SK-N-SH treated with all-trans-retinoic acid at 6 μM for 48 hours (cell line): ENCODE results near the gene FARP1.

ENCODE experiments used
- ATAC-seq: fragments of 200-7000 bp; cut with Tn5 transposase; 3 replicates; pipeline ENCODE4 v1.9.1; 2020; ENCODE audit warnings: mild to moderate bottlenecking, moderate library complexity
- ARNTL ChIP-seq: fragments of 450-650 bp; formaldehyde crosslinking; IDR thresholded peaks from 2 replicates; pipeline ENCODE4 v1.5.0; 2020; ENCODE audit warnings: low read depth, mild to moderate bottlenecking, moderate library complexity, borderline replicate concordance
- BACH2 ChIP-seq: fragments of 250-450 bp; sonication (Bioruptor Pico); IDR thresholded peaks from 2 replicates; pipeline ENCODE4 v1.9.0; 2021; ENCODE audit warnings: mild to moderate bottlenecking, borderline replicate concordance
- CREB5 ChIP-seq: fragments of 250-450 bp; sonication (Bioruptor Pico); IDR thresholded peaks from 2 replicates; pipeline ENCODE4 v1.5.1; 2020; ENCODE audit warnings: low read depth, mild to moderate bottlenecking, moderate library complexity
- CSDC2 ChIP-seq: fragments of 250-450 bp; sonication (Bioruptor Pico); IDR thresholded peaks from 2 replicates; pipeline ENCODE4 v1.5.0; 2020; ENCODE audit warnings: mild to moderate bottlenecking, moderate library complexity
- GLIS3 ChIP-seq: fragments of 250-450 bp; sonication (Bioruptor Pico); IDR thresholded peaks from 2 replicates; pipeline ENCODE4 v1.5.0; 2020; ENCODE audit warnings: mild to moderate bottlenecking, moderate library complexity
- ISL1 ChIP-seq: fragments of 250-450 bp; sonication (Bioruptor Pico); IDR thresholded peaks from 2 replicates; pipeline ENCODE4 v2.1.2; 2022; ENCODE audit warnings: mild to moderate bottlenecking, moderate library complexity
- PPARA ChIP-seq: fragments of 250-450 bp; sonication (Bioruptor Pico); IDR thresholded peaks from 2 replicates; pipeline ENCODE4 v1.5.0; 2020; ENCODE audit warnings: mild to moderate bottlenecking, borderline replicate concordance
- RARB ChIP-seq: fragments of 250-450 bp; sonication (Bioruptor Pico); IDR thresholded peaks from 2 replicates; pipeline ENCODE4 v1.8.0; 2021; ENCODE audit warnings: mild to moderate bottlenecking, moderate library complexity
- SNAI2 ChIP-seq: fragments of 250-450 bp; sonication (Bioruptor Pico); IDR thresholded peaks from 2 replicates; pipeline ENCODE4 v1.5.0; 2020; ENCODE audit warnings: mild to moderate bottlenecking, moderate library complexity
- TOX ChIP-seq: fragments of 250-450 bp; sonication (Bioruptor Pico); IDR thresholded peaks from 2 replicates; pipeline ENCODE4 v1.8.0; 2021; ENCODE audit warnings: mild to moderate bottlenecking, moderate library complexity, borderline replicate concordance
- ZC3H10 ChIP-seq: fragments of 250-450 bp; sonication (Bioruptor Pico); IDR thresholded peaks from 2 replicates; pipeline ENCODE4 v1.5.1; 2021; ENCODE audit warnings: mild to moderate bottlenecking, moderate library complexity
- ZFP30 ChIP-seq: fragments of 450-650 bp; formaldehyde crosslinking; IDR thresholded peaks from 2 replicates; pipeline ENCODE4 v1.5.0; 2022; ENCODE audit warnings: mild to moderate bottlenecking, moderate library complexity
- ZNF565 ChIP-seq: fragments of 450-650 bp; formaldehyde crosslinking; conservative IDR thresholded peaks from 2 replicates; pipeline ENCODE4 v1.5.0; 2020; ENCODE audit warnings: low read depth, mild to moderate bottlenecking, moderate library complexity
- ZNF8 ChIP-seq: fragments of 450-650 bp; formaldehyde crosslinking; IDR thresholded peaks from 2 replicates; pipeline ENCODE4 v1.5.0; 2020; ENCODE audit warnings: mild to moderate bottlenecking, moderate library complexity
- TF ChIP-seq, protein P1 (sequence below): fragments of 250-450 bp; sonication (Bioruptor Pico); IDR thresholded peaks from 2 replicates; pipeline ENCODE4 v1.8.0; 2020; ENCODE audit warnings: mild to moderate bottlenecking, moderate library complexity, borderline replicate concordance
- TF ChIP-seq, protein P2 (sequence below): fragments of 250-450 bp; sonication (Bioruptor Pico); IDR thresholded peaks from 2 replicates; pipeline ENCODE4 v1.5.1; 2021; ENCODE audit warnings: mild to moderate bottlenecking, moderate library complexity

Gene FARP1

DNA sequence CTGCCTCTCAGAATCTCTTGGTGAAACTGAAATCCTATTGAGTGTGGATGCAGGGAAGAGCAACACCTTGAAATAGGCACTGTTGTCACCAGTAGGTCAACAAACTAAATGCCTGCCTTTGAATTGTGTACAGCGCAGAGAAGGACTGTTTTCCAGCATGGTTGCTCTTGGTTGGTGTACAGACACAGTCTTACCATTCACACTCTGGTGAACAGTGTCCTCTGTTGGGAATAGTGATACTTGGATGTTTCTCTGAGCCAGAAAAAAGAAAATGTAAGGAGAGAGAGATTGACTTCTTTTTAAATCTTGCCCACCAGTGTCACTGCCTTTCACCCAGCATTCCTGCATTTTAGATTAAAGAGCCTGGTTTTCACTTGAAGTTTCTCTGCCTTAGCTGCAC, 254.3 kb downstream of the FARP1 start:
- TF ChIP-seq, protein P1, sequence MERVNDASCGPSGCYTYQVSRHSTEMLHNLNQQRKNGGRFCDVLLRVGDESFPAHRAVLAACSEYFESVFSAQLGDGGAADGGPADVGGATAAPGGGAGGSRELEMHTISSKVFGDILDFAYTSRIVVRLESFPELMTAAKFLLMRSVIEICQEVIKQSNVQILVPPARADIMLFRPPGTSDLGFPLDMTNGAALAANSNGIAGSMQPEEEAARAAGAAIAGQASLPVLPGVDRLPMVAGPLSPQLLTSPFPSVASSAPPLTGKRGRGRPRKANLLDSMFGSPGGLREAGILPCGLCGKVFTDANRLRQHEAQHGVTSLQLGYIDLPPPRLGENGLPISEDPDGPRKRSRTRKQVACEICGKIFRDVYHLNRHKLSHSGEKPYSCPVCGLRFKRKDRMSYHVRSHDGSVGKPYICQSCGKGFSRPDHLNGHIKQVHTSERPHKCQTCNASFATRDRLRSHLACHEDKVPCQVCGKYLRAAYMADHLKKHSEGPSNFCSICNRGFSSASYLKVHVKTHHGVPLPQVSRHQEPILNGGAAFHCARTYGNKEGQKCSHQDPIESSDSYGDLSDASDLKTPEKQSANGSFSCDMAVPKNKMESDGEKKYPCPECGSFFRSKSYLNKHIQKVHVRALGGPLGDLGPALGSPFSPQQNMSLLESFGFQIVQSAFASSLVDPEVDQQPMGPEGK (CRISPR knock-in tag) = no peak
- no peak for TF ChIP-seq BACH2 (CRISPR knock-in tag)
- no peak for TF ChIP-seq SNAI2 (CRISPR knock-in tag)
- TF ChIP-seq CREB5 (CRISPR knock-in tag) = no peak
- no peak for TF ChIP-seq ZNF565 (CRISPR knock-in tag)
- no peak for TF ChIP-seq RARB (CRISPR knock-in tag)
- TF ChIP-seq ZC3H10 (CRISPR knock-in tag) = no peak
- TF ChIP-seq ZFP30 (CRISPR knock-in tag) = no peak
- TF ChIP-seq ZNF8 (CRISPR knock-in tag) = no peak
- TF ChIP-seq TOX = no peak
- no peak for TF ChIP-seq ARNTL (CRISPR knock-in tag)
- TF ChIP-seq PPARA (CRISPR knock-in tag) = no peak
- ATAC-seq = peak; percentile 56

DNA sequence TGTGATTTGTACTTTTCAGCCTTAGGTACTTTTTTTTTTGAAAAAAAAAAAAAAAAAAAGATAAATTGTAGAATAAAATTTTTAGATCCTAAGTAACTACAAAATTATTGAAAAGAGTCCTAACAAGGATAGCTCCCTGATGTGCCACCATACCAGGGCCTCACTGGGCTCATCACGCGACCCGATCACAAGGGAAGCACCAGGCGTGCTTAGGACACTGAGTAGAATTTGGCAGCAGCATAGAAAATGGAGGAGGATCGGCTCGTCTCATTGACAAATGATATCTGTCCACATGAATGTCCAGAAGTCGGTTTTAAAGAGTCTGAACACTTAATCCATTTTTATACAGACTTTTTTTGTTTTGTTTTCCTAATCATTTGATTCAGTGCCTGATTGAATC, 255.0 kb downstream of the FARP1 start:
- no peak for ATAC-seq
- no peak for TF ChIP-seq ARNTL (CRISPR knock-in tag)
- TF ChIP-seq, protein P2, sequence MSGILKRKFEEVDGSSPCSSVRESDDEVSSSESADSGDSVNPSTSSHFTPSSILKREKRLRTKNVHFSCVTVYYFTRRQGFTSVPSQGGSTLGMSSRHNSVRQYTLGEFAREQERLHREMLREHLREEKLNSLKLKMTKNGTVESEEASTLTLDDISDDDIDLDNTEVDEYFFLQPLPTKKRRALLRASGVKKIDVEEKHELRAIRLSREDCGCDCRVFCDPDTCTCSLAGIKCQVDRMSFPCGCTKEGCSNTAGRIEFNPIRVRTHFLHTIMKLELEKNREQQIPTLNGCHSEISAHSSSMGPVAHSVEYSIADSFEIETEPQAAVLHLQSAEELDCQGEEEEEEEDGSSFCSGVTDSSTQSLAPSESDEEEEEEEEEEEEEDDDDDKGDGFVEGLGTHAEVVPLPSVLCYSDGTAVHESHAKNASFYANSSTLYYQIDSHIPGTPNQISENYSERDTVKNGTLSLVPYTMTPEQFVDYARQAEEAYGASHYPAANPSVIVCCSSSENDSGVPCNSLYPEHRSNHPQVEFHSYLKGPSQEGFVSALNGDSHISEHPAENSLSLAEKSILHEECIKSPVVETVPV (CRISPR knock-in tag) = no peak
- no peak for TF ChIP-seq CSDC2 (CRISPR knock-in tag)
- TF ChIP-seq PPARA (CRISPR knock-in tag) = no peak
- no peak for TF ChIP-seq ZNF8 (CRISPR knock-in tag)

- no peak for ATAC-seq
- no peak for TF ChIP-seq CREB5 (CRISPR knock-in tag)
- TF ChIP-seq, protein P2 (CRISPR knock-in tag) = no peak
- TF ChIP-seq, protein P1 (CRISPR knock-in tag) = no peak
Observed at GRCh38 chr13:98398581-98398980, 255.7 kb downstream of the FARP1 start.

DNA sequence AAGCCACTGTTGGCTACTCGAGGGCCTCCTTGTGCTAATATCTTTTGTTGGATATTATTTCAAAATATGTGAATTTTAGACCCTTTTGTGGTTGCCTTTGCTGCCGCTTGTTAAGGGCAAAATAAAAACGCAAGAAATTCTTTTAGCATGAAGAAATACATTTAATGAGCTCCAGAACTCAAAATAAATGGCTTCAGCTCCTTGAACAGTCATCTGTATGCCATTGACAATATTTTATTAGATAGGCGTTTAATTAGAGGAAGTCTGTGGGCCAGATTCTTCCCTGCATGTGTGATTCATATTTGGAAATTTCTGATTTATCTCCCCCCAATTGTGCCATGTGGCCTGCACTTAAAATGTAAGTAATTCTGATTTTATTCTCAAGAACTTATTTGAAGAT, 256.9 kb downstream of the FARP1 start:
- ATAC-seq = peak; percentile 65
- TF ChIP-seq SNAI2 (CRISPR knock-in tag) = no peak
- no peak for TF ChIP-seq ZNF565 (CRISPR knock-in tag)
- no peak for TF ChIP-seq ARNTL (CRISPR knock-in tag)
- TF ChIP-seq ISL1 (CRISPR knock-in tag) = peak; percentile 61
- TF ChIP-seq, protein P2 (CRISPR knock-in tag) = no peak
- no peak for TF ChIP-seq GLIS3 (CRISPR knock-in tag)
- no peak for TF ChIP-seq CREB5 (CRISPR knock-in tag)
